Tibial nerve (tissue), 4 donors: ENCODE data around the gene CARNS1. TPM values are rescaled to one million over a fixed set of nuclear protein-coding genes. Genes with fewer than 3 reads are reported as not detected.

Experiments
- DNase-seq, 2 donors: peaks; one replicate each; pipeline ENCODE4 v3.0.0-alpha.2; 2019; ENCODE audit warnings: low spot score in 2 of 2
- H3K27ac ChIP-seq, 4 donors: fragments of 200-600 bp; sonication (generic) in 3 of 4; one replicate each; pipeline ENCODE4 v1.5.1; 2017 to 2019; ENCODE audit warnings: mild to moderate bottlenecking in 1 of 4
- H3K27me3 ChIP-seq, 2 donors: fragments of 200-600 bp; sonication (generic) in 1 of 2; one replicate each; pipeline versions ENCODE4 v1.5.1 to v1.6.0; 2017 to 2019
- H3K36me3 ChIP-seq, 3 donors: fragments of 200-600 bp; sonication (generic); one replicate each; pipeline ENCODE4 v1.5.1; 2018 to 2019
- H3K4me1 ChIP-seq, 4 donors: fragments of 200-600 bp; sonication (generic) in 3 of 4; one replicate each; pipeline ENCODE4 v1.5.1; 2017 to 2019
- H3K4me3 ChIP-seq, 4 donors: fragments of 200-600 bp; sonication (generic) in 3 of 4; one replicate each; pipeline ENCODE4 v1.5.1; 2017 to 2019; ENCODE audit warnings: mild to moderate bottlenecking in 1 of 4, moderate library complexity in 1 of 4
- H3K9me3 ChIP-seq, 4 donors: fragments of 200-600 bp; sonication (generic) in 3 of 4; one replicate each; pipeline ENCODE4 v1.5.1; 2017 to 2019
- EP300 ChIP-seq, 2 donors: sonication (generic); formaldehyde crosslinking; IDR thresholded peaks; one replicate each; pipeline ENCODE4 v1.6.1; 2017; ENCODE audit warnings: antibody characterized with exemption in 2 of 2, mild to moderate bottlenecking in 1 of 2
- POLR2A ChIP-seq, 2 donors: fragments of 450-650 bp; IDR thresholded peaks; one replicate each; pipeline ENCODE4 v1.6.1; 2017; ENCODE audit warnings: antibody characterized with exemption in 2 of 2, mild to moderate bottlenecking in 2 of 2, moderate library complexity in 2 of 2
- WGBS, 2 donors: methylation state at CpG; one replicate each; pipeline ENCODE4 v1.1.5; 2018; 5-methylcytosine and 5-hydroxymethylcytosine counted together
- total RNA-seq, 4 donors: library from RNA; depleted of rRNA; stranded (reverse); fragments of >200 nt; gene quantifications; one replicate each; pipeline ENCODE4 v1.1.0, GENCODE V29; 2016
- TF ChIP-seq, protein P1 (sequence below), 5 experiments: fragments of 200-600 bp in 3 of 5; fragments of 450-650 bp in 2 of 5; sonication (generic) in 3 of 5; IDR thresholded peaks; one replicate each; pipeline ENCODE4 v1.5.1; 2016 to 2019; ENCODE audit warnings: antibody characterized with exemption in 5 of 5, mild to moderate bottlenecking in 3 of 5, moderate library complexity in 2 of 5

CARNS1 gene
- total RNA-seq, 4 donors from 2014 or later, result 1.8 to 5.9 (median 4.3) TPM

GRCh38 chr11:67453816-67454732 is 38.6 kb downstream of the CARNS1 start:
- Histone ChIP-seq H3K27me3 (no peaks in the 10 kb centered on the region), H3K4me3 (no peak overlapping the region), H3K36me3 (no peaks in the 10 kb centered on the region), H3K4me1 (no peaks in the 10 kb centered on the region), H3K9me3 (no peaks in the 10 kb centered on the region), H3K27ac (no peak overlapping the region)
- no peak for DNase-seq
- WGBS, 2 donors, result 81 to 91% methylated on average over 14 to 17 of the region's 21 CpGs
- TF ChIP-seq, protein P1, sequence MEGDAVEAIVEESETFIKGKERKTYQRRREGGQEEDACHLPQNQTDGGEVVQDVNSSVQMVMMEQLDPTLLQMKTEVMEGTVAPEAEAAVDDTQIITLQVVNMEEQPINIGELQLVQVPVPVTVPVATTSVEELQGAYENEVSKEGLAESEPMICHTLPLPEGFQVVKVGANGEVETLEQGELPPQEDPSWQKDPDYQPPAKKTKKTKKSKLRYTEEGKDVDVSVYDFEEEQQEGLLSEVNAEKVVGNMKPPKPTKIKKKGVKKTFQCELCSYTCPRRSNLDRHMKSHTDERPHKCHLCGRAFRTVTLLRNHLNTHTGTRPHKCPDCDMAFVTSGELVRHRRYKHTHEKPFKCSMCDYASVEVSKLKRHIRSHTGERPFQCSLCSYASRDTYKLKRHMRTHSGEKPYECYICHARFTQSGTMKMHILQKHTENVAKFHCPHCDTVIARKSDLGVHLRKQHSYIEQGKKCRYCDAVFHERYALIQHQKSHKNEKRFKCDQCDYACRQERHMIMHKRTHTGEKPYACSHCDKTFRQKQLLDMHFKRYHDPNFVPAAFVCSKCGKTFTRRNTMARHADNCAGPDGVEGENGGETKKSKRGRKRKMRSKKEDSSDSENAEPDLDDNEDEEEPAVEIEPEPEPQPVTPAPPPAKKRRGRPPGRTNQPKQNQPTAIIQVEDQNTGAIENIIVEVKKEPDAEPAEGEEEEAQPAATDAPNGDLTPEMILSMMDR (IDR thresholded peaks at IDR 0.05), result no peak
- no peak for TF ChIP-seq POLR2A (IDR thresholded peaks at IDR 0.05)
- no peak for TF ChIP-seq EP300 (IDR thresholded peaks at IDR 0.05)

- Histone ChIP-seq H3K27me3 (no peaks in the 10 kb centered on the region), H3K36me3 (no peaks in the 10 kb centered on the region), H3K4me1 (peaks cover 0 to 5% (median 0%) of the 10 kb centered on the region in 4 donors), H3K27ac (no peak within 1 kb of the TSS), H3K9me3 (no peaks in the 10 kb centered on the region), H3K4me3 (no peak within 1 kb of the TSS)
- no peak for TF ChIP-seq EP300 (IDR thresholded peaks at IDR 0.05)
- no peak for TF ChIP-seq POLR2A (IDR thresholded peaks at IDR 0.05)
- TF ChIP-seq, protein P1 (IDR thresholded peaks at IDR 0.05), result no peak
- 93 to 98% methylated on average over 3 of the region's 3 CpGs for WGBS, 2 donors
- DNase-seq, result no peak
These were observed 39.6 kb downstream of the CARNS1 start, which contains the start of gene CABP4 for GRCh38 chr11:67455054-67455453. Gene CABP4 (plus strand): TSS chr11:67455354. CDS start chr11:67455424, 70 bp downstream.

GRCh38 chr11:67456068-67456705 is 40.7 kb downstream of the CARNS1 start:
- Histone ChIP-seq H3K4me3 (no peak overlapping the region), H3K4me1 (peaks cover 0 to 5% (median 0%) of the 10 kb centered on the region in 4 donors), H3K9me3 (no peaks in the 10 kb centered on the region), H3K27ac (no peak overlapping the region), H3K36me3 (no peaks in the 10 kb centered on the region), H3K27me3 (no peaks in the 10 kb centered on the region)
- TF ChIP-seq EP300 (IDR thresholded peaks at IDR 0.05) (no peak), POLR2A (IDR thresholded peaks at IDR 0.05) (no peak)
- TF ChIP-seq, protein P1 (IDR thresholded peaks at IDR 0.05), result no peak
- 71 to 75% methylated on average over 9 to 25 of the region's 25 CpGs for WGBS, 2 donors
- DNase-seq, result no peak

- Histone ChIP-seq H3K27ac (no peak overlapping the region), H3K4me1 (peaks cover 0 to 5% (median 0%) of the 10 kb centered on the region in 4 donors), H3K9me3 (no peaks in the 10 kb centered on the region), H3K4me3 (no peak overlapping the region), H3K27me3 (no peaks in the 10 kb centered on the region), H3K36me3 (no peaks in the 10 kb centered on the region)
- TF ChIP-seq, protein P1 (IDR thresholded peaks at IDR 0.05), result no peak
- no peak for TF ChIP-seq EP300 (IDR thresholded peaks at IDR 0.05)
- TF ChIP-seq POLR2A (IDR thresholded peaks at IDR 0.05), result no peak
- DNase-seq, result no peak
- 89 to 91% methylated on average over 12 of the region's 12 CpGs for WGBS, 2 donors
These were observed 42.0 kb downstream of the CARNS1 start for GRCh38 chr11:67457453-67457852.

DNA sequence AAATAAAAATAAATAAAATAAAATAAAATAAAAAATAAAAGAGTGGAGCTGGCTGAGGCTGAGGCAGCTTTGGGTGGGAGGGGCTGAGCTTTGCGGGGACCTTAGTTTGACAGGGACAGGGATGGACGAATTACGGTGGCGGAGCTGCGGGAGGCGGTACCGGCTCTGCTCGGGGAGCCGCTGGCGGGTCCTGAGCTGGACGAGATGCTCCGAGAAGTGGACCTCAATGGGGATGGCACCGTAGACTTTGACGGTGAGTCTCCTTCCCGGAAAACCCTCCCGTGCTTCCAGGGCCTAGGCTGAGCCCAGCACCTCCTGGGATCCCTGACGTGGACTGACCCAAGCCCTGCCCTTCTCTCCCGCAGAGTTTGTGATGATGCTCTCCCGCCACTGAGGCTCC is 42.8 kb downstream of the CARNS1 start:
- Histone ChIP-seq H3K27me3 (no peaks in the 10 kb centered on the region), H3K9me3 (no peaks in the 10 kb centered on the region), H3K27ac (no peak overlapping the region), H3K36me3 (no peaks in the 10 kb centered on the region), H3K4me1 (peaks cover 0 to 5% (median 0%) of the 10 kb centered on the region in 4 donors), H3K4me3 (no peak overlapping the region)
- no peak for DNase-seq
- 79 to 84% methylated on average over 19 of the region's 19 CpGs for WGBS, 2 donors
- TF ChIP-seq, protein P1 (IDR thresholded peaks at IDR 0.05), result no peak
- no peak for TF ChIP-seq EP300 (IDR thresholded peaks at IDR 0.05)
- TF ChIP-seq POLR2A (IDR thresholded peaks at IDR 0.05), result no peak
